ENCODE data around the gene RALGAPA1.

RALGAPA1 gene

DNA sequence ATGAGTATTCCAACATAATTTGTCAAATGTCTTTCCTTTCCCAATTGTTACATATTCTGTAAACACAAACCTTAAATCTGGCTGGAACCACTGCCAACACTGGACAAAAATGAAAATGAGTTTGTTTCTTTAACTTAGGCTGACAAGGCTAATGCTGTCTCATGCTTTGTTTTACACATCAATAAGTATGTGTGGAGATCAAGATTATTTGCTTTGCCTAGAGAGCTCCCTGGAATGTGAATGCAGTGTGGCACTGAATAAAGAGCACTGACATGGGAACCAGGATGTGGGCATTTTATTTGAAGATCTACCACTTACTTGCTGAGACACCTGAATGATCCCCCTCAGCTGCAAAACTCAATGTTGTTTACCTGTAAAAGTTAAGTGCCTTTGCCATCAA lies 61.7 kb downstream of the RALGAPA1 start:
- TF ChIP-seq EZH2 (optimal IDR thresholded peaks at IDR 0.05; ENCODE audit: low read depth, low read length), result no peak
- TF ChIP-seq, protein P1, sequence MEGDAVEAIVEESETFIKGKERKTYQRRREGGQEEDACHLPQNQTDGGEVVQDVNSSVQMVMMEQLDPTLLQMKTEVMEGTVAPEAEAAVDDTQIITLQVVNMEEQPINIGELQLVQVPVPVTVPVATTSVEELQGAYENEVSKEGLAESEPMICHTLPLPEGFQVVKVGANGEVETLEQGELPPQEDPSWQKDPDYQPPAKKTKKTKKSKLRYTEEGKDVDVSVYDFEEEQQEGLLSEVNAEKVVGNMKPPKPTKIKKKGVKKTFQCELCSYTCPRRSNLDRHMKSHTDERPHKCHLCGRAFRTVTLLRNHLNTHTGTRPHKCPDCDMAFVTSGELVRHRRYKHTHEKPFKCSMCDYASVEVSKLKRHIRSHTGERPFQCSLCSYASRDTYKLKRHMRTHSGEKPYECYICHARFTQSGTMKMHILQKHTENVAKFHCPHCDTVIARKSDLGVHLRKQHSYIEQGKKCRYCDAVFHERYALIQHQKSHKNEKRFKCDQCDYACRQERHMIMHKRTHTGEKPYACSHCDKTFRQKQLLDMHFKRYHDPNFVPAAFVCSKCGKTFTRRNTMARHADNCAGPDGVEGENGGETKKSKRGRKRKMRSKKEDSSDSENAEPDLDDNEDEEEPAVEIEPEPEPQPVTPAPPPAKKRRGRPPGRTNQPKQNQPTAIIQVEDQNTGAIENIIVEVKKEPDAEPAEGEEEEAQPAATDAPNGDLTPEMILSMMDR (IDR thresholded peaks at IDR 0.05; ENCODE audit: low read length), result no peak
- TF ChIP-seq EZH2phosphoT487 (IDR thresholded peaks at IDR 0.05; ENCODE audit: low read length), result no peak
- H3K4me3 ChIP-seq (ENCODE audit: low read length), result no peak overlapping the region
- H2AFZ ChIP-seq (ENCODE audit: low read length), result no peak overlapping the region
- no peaks in the 10 kb centered on the region for H4K20me1 ChIP-seq (ENCODE audit: insufficient read depth, low read length)
- no peaks in the 10 kb centered on the region for H3K27me3 ChIP-seq (replicated peaks; ENCODE audit: insufficient read depth, low read length)
- no peaks in the 10 kb centered on the region for H3K36me3 ChIP-seq (replicated peaks; ENCODE audit: insufficient read depth, low read length)
- H3K9me3 ChIP-seq (replicated peaks; ENCODE audit: insufficient read depth, low read length), result no peaks in the 10 kb centered on the region
- H3K4me1 ChIP-seq (ENCODE audit: low read length), result no peaks in the 10 kb centered on the region
- H3K27ac ChIP-seq (ENCODE audit: low read length), result no peak overlapping the region
- H3K9ac ChIP-seq (ENCODE audit: low read length), result no peak overlapping the region
- no peak overlapping the region for H3K4me2 ChIP-seq (ENCODE audit: low read depth, low read length)
- no peaks in the 10 kb centered on the region for H3F3A ChIP-seq (ENCODE audit: insufficient read depth, low read length)
- no peaks in the 10 kb centered on the region for H3K9me2 ChIP-seq (replicated peaks; ENCODE audit: insufficient read depth, low read length)
- DNase-seq, result no peak
- H3K79me2 ChIP-seq (ENCODE audit: low read length), result no peaks in the 10 kb centered on the region

DNA sequence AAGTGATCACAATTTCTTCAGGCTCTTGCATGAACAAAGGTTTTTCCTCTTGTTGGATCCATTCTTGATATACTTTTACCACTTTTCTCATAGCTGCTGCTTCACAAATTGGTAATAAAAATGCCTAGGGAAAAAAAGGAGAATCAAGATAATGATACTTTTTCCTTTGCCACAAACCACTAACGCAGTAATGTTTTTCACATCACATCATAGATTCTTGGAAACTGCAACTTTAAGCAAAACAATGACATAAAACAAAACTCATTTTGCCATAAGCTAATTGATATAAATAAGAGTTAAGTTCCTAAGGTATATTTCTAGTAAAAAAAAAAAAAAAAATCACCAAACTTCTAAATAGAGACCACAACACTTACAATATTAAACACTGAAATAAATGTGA lies 66.7 kb downstream of the RALGAPA1 start:
- TF ChIP-seq EZH2phosphoT487 (IDR thresholded peaks at IDR 0.05; ENCODE audit: low read length) (no peak), EZH2 (optimal IDR thresholded peaks at IDR 0.05; ENCODE audit: low read depth, low read length) (no peak)
- TF ChIP-seq, protein P1 (IDR thresholded peaks at IDR 0.05; ENCODE audit: low read length), result no peak
- Histone ChIP-seq H3K79me2 (ENCODE audit: low read length) (no peaks in the 10 kb centered on the region), H3F3A (ENCODE audit: insufficient read depth, low read length) (no peaks in the 10 kb centered on the region), H3K4me3 (ENCODE audit: low read length) (no peak overlapping the region), H3K4me2 (ENCODE audit: low read depth, low read length) (no peak overlapping the region), H3K36me3 (replicated peaks; ENCODE audit: insufficient read depth, low read length) (no peaks in the 10 kb centered on the region), H3K9me2 (replicated peaks; ENCODE audit: insufficient read depth, low read length) (no peaks in the 10 kb centered on the region), H3K27ac (ENCODE audit: low read length) (no peak overlapping the region), H3K27me3 (replicated peaks; ENCODE audit: insufficient read depth, low read length) (no peaks in the 10 kb centered on the region), H3K4me1 (ENCODE audit: low read length) (no peaks in the 10 kb centered on the region), H4K20me1 (ENCODE audit: insufficient read depth, low read length) (no peaks in the 10 kb centered on the region), H3K9me3 (replicated peaks; ENCODE audit: insufficient read depth, low read length) (no peaks in the 10 kb centered on the region), H3K9ac (ENCODE audit: low read length) (no peak overlapping the region), H2AFZ (ENCODE audit: low read length) (no peak overlapping the region)
- no peak for DNase-seq

GRCh38 chr14:35742032-35742371 lies 67.1 kb downstream of the RALGAPA1 start:
- H4K20me1 ChIP-seq (ENCODE audit: insufficient read depth, low read length), result no peaks in the 10 kb centered on the region
- DNase-seq, result no peak
- no peaks in the 10 kb centered on the region for H3K79me2 ChIP-seq (ENCODE audit: low read length)
- no peak for TF ChIP-seq EZH2phosphoT487 (IDR thresholded peaks at IDR 0.05; ENCODE audit: low read length)
- no peak for TF ChIP-seq EZH2 (optimal IDR thresholded peaks at IDR 0.05; ENCODE audit: low read depth, low read length)
- TF ChIP-seq, protein P1 (IDR thresholded peaks at IDR 0.05; ENCODE audit: low read length), result no peak
- no peak overlapping the region for H2AFZ ChIP-seq (ENCODE audit: low read length)
- H3K9me2 ChIP-seq (replicated peaks; ENCODE audit: insufficient read depth, low read length), result no peaks in the 10 kb centered on the region
- H3K4me1 ChIP-seq (ENCODE audit: low read length), result no peaks in the 10 kb centered on the region
- H3K9me3 ChIP-seq (replicated peaks; ENCODE audit: insufficient read depth, low read length), result no peaks in the 10 kb centered on the region
- H3K36me3 ChIP-seq (replicated peaks; ENCODE audit: insufficient read depth, low read length), result no peaks in the 10 kb centered on the region
- no peak overlapping the region for H3K4me2 ChIP-seq (ENCODE audit: low read depth, low read length)
- H3K27me3 ChIP-seq (replicated peaks; ENCODE audit: insufficient read depth, low read length), result no peaks in the 10 kb centered on the region
- no peaks in the 10 kb centered on the region for H3F3A ChIP-seq (ENCODE audit: insufficient read depth, low read length)
- no peak overlapping the region for H3K4me3 ChIP-seq (ENCODE audit: low read length)
- no peak overlapping the region for H3K9ac ChIP-seq (ENCODE audit: low read length)
- no peak overlapping the region for H3K27ac ChIP-seq (ENCODE audit: low read length)

Measured in MM.1S (cell line).